B cell (primary cell): Measurements from ENCODE around the gene STIL.

Experiments
- EZH2 ChIP-seq: IDR thresholded peaks from 2 replicates; pipeline ENCODE4 v1.6.1; 2012; ENCODE audit warnings: borderline replicate concordance, low read depth, mild to moderate bottlenecking, moderate library complexity, low read length; ENCODE audit not compliant: insufficient read depth, poor library complexity, severe bottlenecking
- TF ChIP-seq, protein P1 (sequence below): fragments of 200-600 bp; IDR thresholded peaks from one replicate; pipeline ENCODE4 v1.8.0; 2022; ENCODE audit warnings: antibody characterized with exemption, mild to moderate bottlenecking

DNA sequence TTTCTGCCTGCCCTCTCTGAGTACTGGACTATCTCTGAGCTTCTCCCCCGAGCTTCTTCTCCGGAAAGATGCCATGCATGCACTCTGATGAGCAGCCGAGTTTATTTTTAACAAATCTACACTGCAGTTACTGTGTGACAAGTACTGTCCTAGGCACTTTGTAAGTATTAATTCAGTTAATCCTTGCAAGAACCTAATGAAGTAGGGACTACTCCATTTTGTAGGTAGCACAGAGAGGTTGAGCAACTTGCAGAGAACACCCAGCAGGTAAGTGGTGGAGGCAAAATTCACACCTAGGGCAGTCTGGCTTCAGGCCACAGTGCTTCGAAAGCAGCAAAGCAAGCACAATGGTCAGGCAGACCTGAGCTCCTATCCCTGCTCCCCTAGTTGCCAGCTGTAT, 78.1 kb downstream of the STIL start:
- TF ChIP-seq, protein P1, sequence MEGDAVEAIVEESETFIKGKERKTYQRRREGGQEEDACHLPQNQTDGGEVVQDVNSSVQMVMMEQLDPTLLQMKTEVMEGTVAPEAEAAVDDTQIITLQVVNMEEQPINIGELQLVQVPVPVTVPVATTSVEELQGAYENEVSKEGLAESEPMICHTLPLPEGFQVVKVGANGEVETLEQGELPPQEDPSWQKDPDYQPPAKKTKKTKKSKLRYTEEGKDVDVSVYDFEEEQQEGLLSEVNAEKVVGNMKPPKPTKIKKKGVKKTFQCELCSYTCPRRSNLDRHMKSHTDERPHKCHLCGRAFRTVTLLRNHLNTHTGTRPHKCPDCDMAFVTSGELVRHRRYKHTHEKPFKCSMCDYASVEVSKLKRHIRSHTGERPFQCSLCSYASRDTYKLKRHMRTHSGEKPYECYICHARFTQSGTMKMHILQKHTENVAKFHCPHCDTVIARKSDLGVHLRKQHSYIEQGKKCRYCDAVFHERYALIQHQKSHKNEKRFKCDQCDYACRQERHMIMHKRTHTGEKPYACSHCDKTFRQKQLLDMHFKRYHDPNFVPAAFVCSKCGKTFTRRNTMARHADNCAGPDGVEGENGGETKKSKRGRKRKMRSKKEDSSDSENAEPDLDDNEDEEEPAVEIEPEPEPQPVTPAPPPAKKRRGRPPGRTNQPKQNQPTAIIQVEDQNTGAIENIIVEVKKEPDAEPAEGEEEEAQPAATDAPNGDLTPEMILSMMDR, result no peak
- no peak for TF ChIP-seq EZH2
